ENCODE data around the gene RPGRIP1L.

- TF ChIP-seq, protein P1, sequence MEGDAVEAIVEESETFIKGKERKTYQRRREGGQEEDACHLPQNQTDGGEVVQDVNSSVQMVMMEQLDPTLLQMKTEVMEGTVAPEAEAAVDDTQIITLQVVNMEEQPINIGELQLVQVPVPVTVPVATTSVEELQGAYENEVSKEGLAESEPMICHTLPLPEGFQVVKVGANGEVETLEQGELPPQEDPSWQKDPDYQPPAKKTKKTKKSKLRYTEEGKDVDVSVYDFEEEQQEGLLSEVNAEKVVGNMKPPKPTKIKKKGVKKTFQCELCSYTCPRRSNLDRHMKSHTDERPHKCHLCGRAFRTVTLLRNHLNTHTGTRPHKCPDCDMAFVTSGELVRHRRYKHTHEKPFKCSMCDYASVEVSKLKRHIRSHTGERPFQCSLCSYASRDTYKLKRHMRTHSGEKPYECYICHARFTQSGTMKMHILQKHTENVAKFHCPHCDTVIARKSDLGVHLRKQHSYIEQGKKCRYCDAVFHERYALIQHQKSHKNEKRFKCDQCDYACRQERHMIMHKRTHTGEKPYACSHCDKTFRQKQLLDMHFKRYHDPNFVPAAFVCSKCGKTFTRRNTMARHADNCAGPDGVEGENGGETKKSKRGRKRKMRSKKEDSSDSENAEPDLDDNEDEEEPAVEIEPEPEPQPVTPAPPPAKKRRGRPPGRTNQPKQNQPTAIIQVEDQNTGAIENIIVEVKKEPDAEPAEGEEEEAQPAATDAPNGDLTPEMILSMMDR (IDR thresholded peaks at IDR 0.05): no peak
- no peak for TF ChIP-seq POLR2AphosphoS5 (IDR thresholded peaks at IDR 0.05)
Measured at GRCh38 chr16:53666786-53667415, 36.8 kb downstream of the RPGRIP1L start.
